Activated B cell treated with CpG ODN at 0.5 μM for 24 hours (primary cell): Measurements from ENCODE around the gene KBTBD3. TPM values are rescaled to one million over a fixed set of nuclear protein-coding genes. Genes with fewer than 3 reads are reported as not detected.

Experiments used
- ATAC-seq: fragments of 200-7000 bp; cut with Tn5 transposase; one replicate; pipeline ENCODE4 v1.10.0; 2021; ENCODE audit warnings: low read depth, mild to moderate bottlenecking, moderate library complexity
- CTCF ChIA-PET: fragments of 350-600 bp; sonication (Branson Sonifier 250); formaldehyde crosslinking; loops from one replicate; lab custom pipeline; 2021; ENCODE audit warnings: antibody characterized with exemption; lab: Charles Lee
- POLR2A ChIA-PET: fragments of 350-600 bp; sonication (Branson Sonifier 250); formaldehyde crosslinking; loops from one replicate; lab custom pipeline; 2021; ENCODE audit warnings: antibody characterized with exemption; lab: Charles Lee
- DNase-seq: peaks from one replicate; pipeline ENCODE4 v3.0.0; 2022
- H3K27ac Mint-ChIP-seq: one replicate; pipeline ENCODE4 v1.8.0; 2020; ENCODE audit warnings: mixed read lengths
- H3K27me3 Mint-ChIP-seq: one replicate; pipeline ENCODE4 v1.8.0; 2021; ENCODE audit warnings: mixed read lengths
- H3K36me3 Mint-ChIP-seq: one replicate; pipeline ENCODE4 v1.8.0; 2021; ENCODE audit warnings: low read depth, mixed read lengths
- H3K4me1 Mint-ChIP-seq: one replicate; pipeline ENCODE4 v1.8.0; 2021; ENCODE audit warnings: mixed read lengths
- H3K4me3 Mint-ChIP-seq: one replicate; pipeline ENCODE4 v1.8.0; 2020; ENCODE audit warnings: mild to moderate bottlenecking, mixed read lengths
- H3K9me3 Mint-ChIP-seq: one replicate; pipeline ENCODE4 v1.8.0; 2020; ENCODE audit warnings: mixed read lengths
- intact Hi-C: fragments of 100-400 bp; cut with micrococcal nuclease; formaldehyde crosslinking; loops from one replicate; pipeline ENCODE4 v1.15.1; 2024
- total RNA-seq: library from RNA; stranded (reverse); gene quantifications from 2 replicates; pipeline ENCODE4 v1.2.3, GENCODE V29; 2022
- TF ChIP-seq, protein P1 (sequence below): fragments of 200-600 bp; IDR thresholded peaks from one replicate; pipeline ENCODE4 v1.8.0; 2022; ENCODE audit warnings: antibody characterized with exemption, mild to moderate bottlenecking

KBTBD3 gene
- total RNA-seq, 1 donor from 2014 or later = 7.7 TPM

DNA sequence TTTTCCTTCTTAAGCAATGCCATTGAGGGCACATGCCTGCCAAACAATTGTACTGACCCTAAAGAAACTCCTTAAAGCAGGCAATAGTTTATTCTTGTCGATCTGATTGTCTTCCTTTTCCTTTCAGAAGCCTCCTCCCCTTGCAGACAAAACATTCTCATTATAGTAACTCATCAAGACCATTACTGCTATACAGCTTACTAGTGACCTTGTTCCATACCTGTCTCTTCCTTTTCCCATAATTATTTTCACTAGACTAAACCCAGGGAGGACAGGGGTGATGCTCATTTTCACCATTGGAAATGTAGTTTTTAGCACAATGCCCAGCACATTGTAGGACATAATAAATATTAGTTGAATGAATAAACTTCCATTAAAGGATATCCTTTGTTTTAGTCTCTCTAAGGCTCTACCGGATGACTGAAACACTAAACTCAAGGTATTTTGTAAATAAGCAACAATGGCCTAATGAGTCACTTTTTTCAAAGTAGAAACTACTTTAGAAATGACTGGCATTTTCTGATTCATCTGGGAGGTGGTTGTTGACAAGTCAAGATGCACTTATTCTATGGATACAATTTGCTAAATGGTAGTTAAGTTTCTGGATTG lies 45.8 kb downstream of the KBTBD3 start:
- ChIA-PET CTCF (interaction anchor here (0.9 kb wide), 1 partner anchor 28 kb away, joined by 3 read pairs; no protein-coding TSS in a partner anchor), POLR2A (no interaction called here)
- no peak for ATAC-seq
- H3K27me3 Mint-ChIP-seq = peaks cover 40% of the 10 kb centered on the region
- TF ChIP-seq, protein P1, sequence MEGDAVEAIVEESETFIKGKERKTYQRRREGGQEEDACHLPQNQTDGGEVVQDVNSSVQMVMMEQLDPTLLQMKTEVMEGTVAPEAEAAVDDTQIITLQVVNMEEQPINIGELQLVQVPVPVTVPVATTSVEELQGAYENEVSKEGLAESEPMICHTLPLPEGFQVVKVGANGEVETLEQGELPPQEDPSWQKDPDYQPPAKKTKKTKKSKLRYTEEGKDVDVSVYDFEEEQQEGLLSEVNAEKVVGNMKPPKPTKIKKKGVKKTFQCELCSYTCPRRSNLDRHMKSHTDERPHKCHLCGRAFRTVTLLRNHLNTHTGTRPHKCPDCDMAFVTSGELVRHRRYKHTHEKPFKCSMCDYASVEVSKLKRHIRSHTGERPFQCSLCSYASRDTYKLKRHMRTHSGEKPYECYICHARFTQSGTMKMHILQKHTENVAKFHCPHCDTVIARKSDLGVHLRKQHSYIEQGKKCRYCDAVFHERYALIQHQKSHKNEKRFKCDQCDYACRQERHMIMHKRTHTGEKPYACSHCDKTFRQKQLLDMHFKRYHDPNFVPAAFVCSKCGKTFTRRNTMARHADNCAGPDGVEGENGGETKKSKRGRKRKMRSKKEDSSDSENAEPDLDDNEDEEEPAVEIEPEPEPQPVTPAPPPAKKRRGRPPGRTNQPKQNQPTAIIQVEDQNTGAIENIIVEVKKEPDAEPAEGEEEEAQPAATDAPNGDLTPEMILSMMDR = no peak
- H3K36me3 Mint-ChIP-seq = no peaks in the 10 kb centered on the region
- H3K4me3 Mint-ChIP-seq = no peak overlapping the region
- DNase-seq = no peak
- peaks cover 4% of the 10 kb centered on the region for H3K9me3 Mint-ChIP-seq
- no peak overlapping the region for H3K27ac Mint-ChIP-seq
- H3K4me1 Mint-ChIP-seq = no peaks in the 10 kb centered on the region
- intact Hi-C loops = no loop called here

DNA sequence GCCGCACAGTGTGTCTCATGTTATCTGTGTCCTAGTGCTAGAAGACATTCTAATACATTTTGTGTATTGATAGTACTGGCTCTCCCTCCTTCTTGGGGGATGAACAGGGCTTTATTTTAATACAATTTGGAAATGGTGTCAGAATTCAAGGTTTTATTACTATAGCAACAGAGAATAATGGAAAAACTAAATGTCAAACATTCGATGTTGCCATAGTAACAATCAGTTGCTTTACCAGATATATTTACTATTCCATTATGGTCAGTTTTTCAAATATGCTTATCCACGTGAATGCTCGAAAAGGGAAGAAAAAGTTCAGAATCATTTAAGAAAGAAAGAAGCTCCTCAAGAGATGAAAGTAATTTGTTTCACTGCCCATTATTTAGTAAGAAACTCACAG lies 46.5 kb downstream of the KBTBD3 start:
- H3K27me3 Mint-ChIP-seq = peaks cover 36% of the 10 kb centered on the region
- CTCF ChIA-PET = no interaction called here
- intact Hi-C loops = no loop called here

DNA sequence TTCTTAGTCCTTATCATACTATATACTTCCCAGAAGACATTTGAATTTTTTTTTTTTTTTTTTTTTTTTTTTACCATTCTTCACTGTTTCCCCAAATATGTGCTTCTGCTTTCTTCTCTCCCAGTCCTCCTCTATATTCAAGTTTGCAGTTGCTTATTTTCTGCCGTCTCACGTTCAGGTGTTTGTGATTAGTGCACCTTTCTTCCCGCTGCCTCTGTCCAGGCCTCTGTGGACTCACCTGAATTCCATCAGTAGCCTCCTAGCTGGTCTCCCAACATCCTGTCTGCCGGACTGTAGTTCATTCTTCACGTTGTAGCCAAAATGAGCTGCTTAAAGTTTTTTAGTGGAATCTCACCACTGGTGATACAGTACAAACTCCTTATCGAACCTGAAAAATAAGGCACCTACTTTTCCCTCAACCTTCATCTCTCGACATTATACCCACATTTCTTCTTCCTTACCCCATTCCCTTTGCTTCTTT lies 54.3 kb downstream of the KBTBD3 start:
- TF ChIP-seq, protein P1 = no peak
- H3K36me3 Mint-ChIP-seq = peaks cover 19% of the 10 kb centered on the region
- peak overlapping the region; percentile 92 for H3K27ac Mint-ChIP-seq
- ChIA-PET CTCF (no interaction called here), POLR2A (interaction anchor here (1.9 kb wide), 1 partner anchor 54 kb away, joined by 13 read pairs; the partner anchor contains the start of genes AASDHPPT and KBTBD3)
- peak overlapping the region; percentile 98 for H3K4me3 Mint-ChIP-seq
- H3K4me1 Mint-ChIP-seq = peaks cover 43% of the 10 kb centered on the region
- H3K27me3 Mint-ChIP-seq = peaks cover 4% of the 10 kb centered on the region
- H3K9me3 Mint-ChIP-seq = peaks cover 2% of the 10 kb centered on the region
- no peak for ATAC-seq
- no peak for DNase-seq
- intact Hi-C loops = loop anchor here (1.0 to 10.0 kb wide), 5 partner anchors 39 to 1834 kb away; partner anchors contain the start of genes AASDHPPT, CWF19L2, KBTBD3 and SLC35F2

More for the DNA sequence above, 46.5 kb downstream of the KBTBD3 start:
- ATAC-seq (no peak), DNase-seq (no peak)
- H3K9me3 Mint-ChIP-seq = peaks cover 4% of the 10 kb centered on the region
- H3K27ac Mint-ChIP-seq = no peak overlapping the region
- H3K4me3 Mint-ChIP-seq = no peak overlapping the region
- TF ChIP-seq, protein P1 = no peak
- no peaks in the 10 kb centered on the region for H3K36me3 Mint-ChIP-seq
- H3K4me1 Mint-ChIP-seq = no peaks in the 10 kb centered on the region
- POLR2A ChIA-PET = no interaction called here

DNA sequence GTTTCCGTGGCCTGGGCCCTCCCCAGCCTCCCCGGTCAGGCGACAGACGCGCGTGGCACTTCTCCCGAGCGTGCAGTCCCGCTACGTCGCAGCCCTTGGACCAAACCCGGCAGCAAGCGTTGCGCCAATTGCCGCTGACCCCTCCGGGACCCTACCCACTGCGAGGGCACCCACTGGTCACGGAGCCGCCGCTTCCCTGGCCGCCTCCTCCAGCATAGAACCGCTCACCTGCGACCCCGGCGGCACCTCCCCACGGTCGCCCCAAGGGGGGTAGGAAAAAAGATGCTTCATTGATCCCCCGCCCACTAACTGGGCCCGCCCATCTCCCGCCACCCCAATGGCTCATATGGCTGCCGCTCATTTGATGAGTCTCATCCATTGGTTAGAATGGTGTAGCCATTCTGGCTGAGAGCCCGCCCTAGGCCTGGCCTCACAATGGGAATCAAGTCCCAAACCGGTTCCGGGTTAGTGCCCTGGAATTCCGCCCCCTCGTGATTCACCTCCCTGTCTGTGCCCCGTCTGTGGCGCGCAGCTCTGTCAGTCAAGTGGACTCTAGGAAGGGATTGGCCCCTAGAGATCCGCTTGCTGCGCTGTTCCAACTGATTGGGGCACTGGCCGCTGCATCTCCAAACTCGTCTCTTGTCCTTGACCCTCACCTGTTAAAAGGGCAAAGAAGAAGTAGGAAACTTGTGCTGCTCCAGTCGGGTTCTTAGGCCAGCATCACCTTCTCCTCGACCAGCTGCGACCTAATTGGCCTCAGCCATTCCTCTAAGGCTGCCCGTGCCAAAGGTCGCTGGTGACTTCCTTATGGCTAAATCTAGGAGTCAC lies 55.0 kb downstream of the KBTBD3 start, which contains the start of gene MSANTD4:
MSANTD4 (minus strand) TSS at position 274 of the 828 bp plus-strand sequence. CDS start 11,323 bp downstream, outside the sequence.
- H3K36me3 Mint-ChIP-seq = peaks cover 19% of the 10 kb centered on the region
- intact Hi-C loops = loop anchor here (1.0 to 10.0 kb wide), 5 partner anchors 40 to 1835 kb away; partner anchors contain the start of genes AASDHPPT, CWF19L2, KBTBD3 and SLC35F2
- H3K4me3 Mint-ChIP-seq = peak within 1 kb of the TSS; percentile 98
- ChIA-PET CTCF (no interaction called here), POLR2A (interaction anchor here (1.9 kb wide), 1 partner anchor 55 kb away, joined by 13 read pairs; the partner anchor contains the start of genes AASDHPPT and KBTBD3)
- TF ChIP-seq, protein P1 = no peak
- ATAC-seq (peak; percentile 96), DNase-seq (peak; percentile 90)
- H3K4me1 Mint-ChIP-seq = peaks cover 43% of the 10 kb centered on the region
- H3K27ac Mint-ChIP-seq = peak within 1 kb of the TSS; percentile 92
- no peaks in the 10 kb centered on the region for H3K9me3 Mint-ChIP-seq
- H3K27me3 Mint-ChIP-seq = peaks cover 2% of the 10 kb centered on the region
